Measurements from ENCODE around the gene ZFAND3. TPM values are rescaled to one million over a fixed set of nuclear protein-coding genes. Genes with fewer than 3 reads are reported as not detected.

The ZFAND3 gene
- total and polyA plus RNA-seq, 10 of the 15 experiments (the other 5 are each of a cell fraction or from before 2014, with no cell fraction given) = 0.90 to 34.4 (median 16.3) TPM

DNA sequence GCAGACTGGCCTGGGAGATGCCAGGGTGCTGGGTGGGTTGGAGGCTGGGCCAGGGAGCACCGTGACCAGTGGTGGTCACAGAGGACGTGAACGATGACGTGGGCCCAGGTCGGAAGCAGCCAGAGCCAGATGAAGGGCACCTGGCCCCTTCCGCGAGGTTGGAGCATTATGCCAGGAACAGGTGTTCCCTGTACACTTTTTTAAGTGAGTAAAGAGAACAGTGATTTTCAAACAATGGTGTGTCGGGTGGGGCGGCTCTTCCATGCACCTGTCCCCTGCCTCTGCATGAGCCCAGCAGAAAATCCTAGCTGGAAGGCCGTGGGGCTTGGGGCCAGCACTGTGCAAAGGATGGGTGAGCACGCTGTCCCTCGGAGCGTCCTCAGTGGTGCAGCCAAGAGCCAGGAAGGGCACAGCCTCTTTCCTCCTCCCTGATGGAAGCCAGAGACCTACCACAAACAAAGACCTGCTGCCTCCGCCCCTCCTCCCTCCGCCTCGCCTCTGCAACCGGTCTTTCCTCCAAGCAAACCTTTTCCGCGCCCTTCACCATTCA lies 350.5 kb downstream of the ZFAND3 start:
- Histone ChIP-seq H2AFZ (ENCODE audit: control insufficient read depth, low read depth, low read length) (no peak overlapping the region), H3K79me2 (ENCODE audit: control insufficient read depth, insufficient read depth, low read length) (no peaks in the 10 kb centered on the region), H3K27me3 (replicated peaks in 1 of 2; ENCODE audit: control insufficient read depth in 2 of 2, insufficient read depth in 2 of 2, low read length in 1 of 2) (no peaks in the 10 kb centered on the region), H3K27ac (ENCODE audit: control insufficient read depth, insufficient read depth) (no peak overlapping the region), H3K36me3 (ENCODE audit: control insufficient read depth in 2 of 2, insufficient read depth in 2 of 2, low read length in 1 of 2) (no peaks in the 10 kb centered on the region; a peak in 2 of 4 replicates), H3K4me2 (ENCODE audit: control insufficient read depth, insufficient read depth) (no peak overlapping the region), H3K9me3 (replicated peaks; ENCODE audit: control insufficient read depth, insufficient read depth, low read length) (no peaks in the 10 kb centered on the region), H3K4me3 (no peak overlapping the region), H3K9ac (ENCODE audit: control insufficient read depth, insufficient read depth, low read length) (no peak overlapping the region), H4K20me1 (ENCODE audit: control insufficient read depth, insufficient read depth) (no peaks in the 10 kb centered on the region), H3K4me1 (ENCODE audit: control insufficient read depth, insufficient read depth, low read length) (no peaks in the 10 kb centered on the region)
- ChIA-PET CTCF (no interaction called here), RAD21 (ENCODE audit: unreplicated experiment) (no interaction called here), SMC1A (ENCODE audit: uncharacterized antibody, unreplicated experiment) (no interaction called here), POLR2A (no interaction called here)
- in situ Hi-C loops (cut with MboI) = no loop called here
- WGBS (ENCODE audit: insufficient coverage, insufficient replicate concordance, low lambda C conversion rate, missing lambda C conversion rate) = 91% methylated on average over 19 of the region's 19 CpGs
- BruUV-seq (replicated peaks) = no TSS peak
- intact Hi-C loops (cut with micrococcal nuclease; ENCODE audit: unreplicated experiment) = loop anchor here (10.0 kb wide), 1 partner anchor 325 kb away; no protein-coding TSS in a partner anchor
- DNase-seq (ENCODE audit: low read depth, low spot score) (no peak), ATAC-seq (no peak), FAIRE-seq (no peak)
- TF ChIP-seq, protein P1, sequence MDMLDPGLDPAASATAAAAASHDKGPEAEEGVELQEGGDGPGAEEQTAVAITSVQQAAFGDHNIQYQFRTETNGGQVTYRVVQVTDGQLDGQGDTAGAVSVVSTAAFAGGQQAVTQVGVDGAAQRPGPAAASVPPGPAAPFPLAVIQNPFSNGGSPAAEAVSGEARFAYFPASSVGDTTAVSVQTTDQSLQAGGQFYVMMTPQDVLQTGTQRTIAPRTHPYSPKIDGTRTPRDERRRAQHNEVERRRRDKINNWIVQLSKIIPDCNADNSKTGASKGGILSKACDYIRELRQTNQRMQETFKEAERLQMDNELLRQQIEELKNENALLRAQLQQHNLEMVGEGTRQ (IDR thresholded peaks at IDR 0.05; ENCODE audit: borderline replicate concordance, low read depth, low read length) = no peak
- TF ChIP-seq KAT2A (conservative IDR thresholded peaks at IDR 0.05; ENCODE audit: control insufficient read depth, low read depth, low read length) = no peak
- TF ChIP-seq, protein P2, sequence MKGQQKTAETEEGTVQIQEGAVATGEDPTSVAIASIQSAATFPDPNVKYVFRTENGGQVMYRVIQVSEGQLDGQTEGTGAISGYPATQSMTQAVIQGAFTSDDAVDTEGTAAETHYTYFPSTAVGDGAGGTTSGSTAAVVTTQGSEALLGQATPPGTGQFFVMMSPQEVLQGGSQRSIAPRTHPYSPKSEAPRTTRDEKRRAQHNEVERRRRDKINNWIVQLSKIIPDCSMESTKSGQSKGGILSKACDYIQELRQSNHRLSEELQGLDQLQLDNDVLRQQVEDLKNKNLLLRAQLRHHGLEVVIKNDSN (IDR thresholded peaks at IDR 0.05; ENCODE audit: borderline replicate concordance, extremely low read length, insufficient read depth, low read depth, low read length) = no peak
- TF ChIP-seq RFX5 (IDR thresholded peaks at IDR 0.05; ENCODE audit: low read depth, low read length) = no peak
- no peak for TF ChIP-seq EGR1 (IDR thresholded peaks at IDR 0.05; ENCODE audit: borderline replicate concordance in 1 of 2, low read depth in 2 of 2, low read length in 2 of 2)
- TF ChIP-seq, protein P3, sequence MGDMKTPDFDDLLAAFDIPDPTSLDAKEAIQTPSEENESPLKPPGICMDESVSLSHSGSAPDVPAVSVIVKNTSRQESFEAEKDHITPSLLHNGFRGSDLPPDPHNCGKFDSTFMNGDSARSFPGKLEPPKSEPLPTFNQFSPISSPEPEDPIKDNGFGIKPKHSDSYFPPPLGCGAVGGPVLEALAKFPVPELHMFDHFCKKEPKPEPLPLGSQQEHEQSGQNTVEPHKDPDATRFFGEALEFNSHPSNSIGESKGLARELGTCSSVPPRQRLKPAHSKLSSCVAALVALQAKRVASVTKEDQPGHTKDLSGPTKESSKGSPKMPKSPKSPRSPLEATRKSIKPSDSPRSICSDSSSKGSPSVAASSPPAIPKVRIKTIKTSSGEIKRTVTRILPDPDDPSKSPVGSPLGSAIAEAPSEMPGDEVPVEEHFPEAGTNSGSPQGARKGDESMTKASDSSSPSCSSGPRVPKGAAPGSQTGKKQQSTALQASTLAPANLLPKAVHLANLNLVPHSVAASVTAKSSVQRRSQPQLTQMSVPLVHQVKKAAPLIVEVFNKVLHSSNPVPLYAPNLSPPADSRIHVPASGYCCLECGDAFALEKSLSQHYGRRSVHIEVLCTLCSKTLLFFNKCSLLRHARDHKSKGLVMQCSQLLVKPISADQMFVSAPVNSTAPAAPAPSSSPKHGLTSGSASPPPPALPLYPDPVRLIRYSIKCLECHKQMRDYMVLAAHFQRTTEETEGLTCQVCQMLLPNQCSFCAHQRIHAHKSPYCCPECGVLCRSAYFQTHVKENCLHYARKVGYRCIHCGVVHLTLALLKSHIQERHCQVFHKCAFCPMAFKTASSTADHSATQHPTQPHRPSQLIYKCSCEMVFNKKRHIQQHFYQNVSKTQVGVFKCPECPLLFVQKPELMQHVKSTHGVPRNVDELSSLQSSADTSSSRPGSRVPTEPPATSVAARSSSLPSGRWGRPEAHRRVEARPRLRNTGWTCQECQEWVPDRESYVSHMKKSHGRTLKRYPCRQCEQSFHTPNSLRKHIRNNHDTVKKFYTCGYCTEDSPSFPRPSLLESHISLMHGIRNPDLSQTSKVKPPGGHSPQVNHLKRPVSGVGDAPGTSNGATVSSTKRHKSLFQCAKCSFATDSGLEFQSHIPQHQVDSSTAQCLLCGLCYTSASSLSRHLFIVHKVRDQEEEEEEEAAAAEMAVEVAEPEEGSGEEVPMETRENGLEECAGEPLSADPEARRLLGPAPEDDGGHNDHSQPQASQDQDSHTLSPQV (IDR thresholded peaks at IDR 0.05) = no peak
- no peak for TF ChIP-seq EZH2 (IDR thresholded peaks at IDR 0.05; ENCODE audit: borderline replicate concordance, control insufficient read depth, low read depth, low read length)
